ENCODE data around the gene BMP5. TPM values are rescaled to one million over a fixed set of nuclear protein-coding genes. Genes with fewer than 3 reads are reported as not detected.

Gene BMP5
- not detected in 5 replicates for total RNA-seq (2022; extraction: Qiagen RNA extraction)

DNA sequence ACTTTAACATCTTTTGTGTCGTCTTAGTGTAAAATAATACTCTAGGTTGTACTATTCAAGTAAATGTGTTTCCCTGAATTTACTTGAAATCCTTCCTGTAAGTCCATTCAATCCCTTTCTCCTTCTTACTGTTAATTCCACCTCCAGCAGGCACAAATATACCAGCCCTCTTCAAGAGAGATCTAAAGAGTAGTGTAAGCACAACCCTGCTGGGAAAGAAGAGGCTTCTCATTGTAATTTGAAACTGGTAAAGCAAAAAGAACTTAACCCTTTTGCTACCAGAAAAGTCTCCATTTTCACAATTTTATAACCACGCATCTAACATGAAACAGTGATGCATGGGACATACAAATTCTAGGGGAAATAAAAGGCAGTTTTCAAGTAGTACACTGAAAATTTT is at the start of gene BMP5:
Gene BMP5 (minus strand): TSS at position 191 of the 400 bp plus-strand sequence. CDS start 725 bp downstream, outside the sequence.

